Glutamatergic neuron (in vitro differentiated cells): ENCODE results near the gene IRS1. TPM values are rescaled to one million over a fixed set of nuclear protein-coding genes. Genes with fewer than 3 reads are reported as not detected.

Experiments used
- DNase-seq: peaks from one replicate; pipeline ENCODE4 v3.0.0; 2022
- H3K27ac Mint-ChIP-seq: one replicate; pipeline ENCODE4 v1.8.0; 2020; ENCODE audit warnings: mild to moderate bottlenecking, mixed read lengths, inconsistent platforms; ENCODE audit not compliant: unreplicated experiment
- H3K27me3 Mint-ChIP-seq: one replicate; pipeline ENCODE4 v1.8.0; 2020; ENCODE audit warnings: mild to moderate bottlenecking, moderate library complexity, mixed read lengths, inconsistent platforms; ENCODE audit not compliant: unreplicated experiment
- H3K36me3 Mint-ChIP-seq: one replicate; pipeline ENCODE4 v1.8.0; 2020; ENCODE audit warnings: mild to moderate bottlenecking, mixed read lengths, inconsistent platforms; ENCODE audit not compliant: unreplicated experiment
- H3K4me1 Mint-ChIP-seq: one replicate; pipeline ENCODE4 v1.8.0; 2020; ENCODE audit warnings: mild to moderate bottlenecking, low read depth, mixed read lengths, inconsistent platforms; ENCODE audit not compliant: unreplicated experiment
- H3K4me3 Mint-ChIP-seq: one replicate; pipeline ENCODE4 v1.8.0; 2020; ENCODE audit warnings: mild to moderate bottlenecking, mixed read lengths, inconsistent platforms; ENCODE audit not compliant: unreplicated experiment
- H3K9me3 Mint-ChIP-seq: one replicate; pipeline ENCODE4 v1.8.0; 2020; ENCODE audit warnings: mild to moderate bottlenecking, moderate library complexity, mixed read lengths, inconsistent platforms; ENCODE audit not compliant: unreplicated experiment
- CTCF ChIP-seq: fragments of 200-600 bp; sonication (generic); IDR thresholded peaks from one replicate; pipeline ENCODE4 v1.5.0; 2021; ENCODE audit not compliant: partially characterized antibody, unreplicated experiment
- total RNA-seq: library from RNA; stranded (reverse); fragmentation: NEBNext Ultra II Directional; extraction: Animal tissue kit (Norgen Biotek cat#: 25700); gene quantifications from one replicate; pipeline ENCODE4 v1.2.1, GENCODE V29; 2021; ENCODE audit not compliant: unreplicated experiment

Gene IRS1
- total RNA-seq, 1 donor from 2014 or later, result 8.1 TPM

GRCh38 chr2:226758921-226759640 lies 40.5 kb downstream of the IRS1 start:
- Mint-ChIP-seq H3K4me3 (no peak overlapping the region), H3K27me3 (no peaks in the 10 kb centered on the region), H3K27ac (no peak overlapping the region), H3K4me1 (peaks cover 20% of the 10 kb centered on the region), H3K36me3 (no peaks in the 10 kb centered on the region), H3K9me3 (no peaks in the 10 kb centered on the region)
- TF ChIP-seq CTCF, result no peak
- no peak for DNase-seq

GRCh38 chr2:226756131-226756530 lies 43.5 kb downstream of the IRS1 start:
- Mint-ChIP-seq H3K36me3 (no peaks in the 10 kb centered on the region), H3K27me3 (no peaks in the 10 kb centered on the region), H3K4me1 (peaks cover 20% of the 10 kb centered on the region), H3K4me3 (no peak overlapping the region), H3K27ac (no peak overlapping the region), H3K9me3 (no peaks in the 10 kb centered on the region)
- TF ChIP-seq CTCF, result no peak
- no peak for DNase-seq

GRCh38 chr2:226755631-226756030 lies 44.0 kb downstream of the IRS1 start:
- no peak for DNase-seq
- TF ChIP-seq CTCF, result no peak
- H3K27me3 Mint-ChIP-seq, result no peaks in the 10 kb centered on the region
- H3K36me3 Mint-ChIP-seq, result no peaks in the 10 kb centered on the region
- H3K4me3 Mint-ChIP-seq, result no peak overlapping the region
- H3K27ac Mint-ChIP-seq, result no peak overlapping the region
- H3K4me1 Mint-ChIP-seq, result peaks cover 19% of the 10 kb centered on the region
- H3K9me3 Mint-ChIP-seq, result peaks cover 2% of the 10 kb centered on the region

- no peak overlapping the region for H3K27ac Mint-ChIP-seq
These were observed 44.6 kb downstream of the IRS1 start for GRCh38 chr2:226754821-226755604.

More at GRCh38 chr2:226754821-226755604, 44.6 kb downstream of the IRS1 start:
- Mint-ChIP-seq H3K9me3 (peaks cover 2% of the 10 kb centered on the region), H3K4me1 (peaks cover 13% of the 10 kb centered on the region), H3K36me3 (no peaks in the 10 kb centered on the region), H3K4me3 (no peak overlapping the region), H3K27me3 (peaks cover 2% of the 10 kb centered on the region)
- no peak for DNase-seq
- TF ChIP-seq CTCF, result no peak
